Measurements from ENCODE around the gene SKAP2.
A peak's percentile ranks its signal among the peaks of the same experiment; 100 is the strongest.

SKAP2 gene

DNA sequence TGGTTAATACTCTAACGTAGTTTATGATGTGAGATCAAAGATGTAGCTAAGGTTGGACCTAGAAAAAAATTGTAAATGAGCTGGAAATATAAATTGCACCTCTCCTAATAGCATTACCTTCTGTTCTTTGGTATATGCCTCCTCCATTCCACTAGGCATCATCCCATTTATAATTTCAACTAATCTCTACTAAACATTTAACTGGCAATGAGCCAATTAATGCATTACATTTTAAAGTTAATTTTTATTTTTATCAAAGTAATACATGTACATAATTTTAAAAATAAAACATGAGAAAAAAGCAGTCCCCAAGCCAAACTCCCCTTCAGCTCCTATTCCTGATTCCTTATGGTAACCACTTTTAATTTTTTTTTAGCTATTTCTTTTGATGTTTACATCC, 35.1 kb upstream of the SKAP2 start:
- H3K27me3 ChIP-seq = no peaks in the 10 kb centered on the region
- H3K27ac ChIP-seq = no peak overlapping the region
- no peaks in the 10 kb centered on the region for H3K9me3 ChIP-seq
- TF ChIP-seq, protein P1, sequence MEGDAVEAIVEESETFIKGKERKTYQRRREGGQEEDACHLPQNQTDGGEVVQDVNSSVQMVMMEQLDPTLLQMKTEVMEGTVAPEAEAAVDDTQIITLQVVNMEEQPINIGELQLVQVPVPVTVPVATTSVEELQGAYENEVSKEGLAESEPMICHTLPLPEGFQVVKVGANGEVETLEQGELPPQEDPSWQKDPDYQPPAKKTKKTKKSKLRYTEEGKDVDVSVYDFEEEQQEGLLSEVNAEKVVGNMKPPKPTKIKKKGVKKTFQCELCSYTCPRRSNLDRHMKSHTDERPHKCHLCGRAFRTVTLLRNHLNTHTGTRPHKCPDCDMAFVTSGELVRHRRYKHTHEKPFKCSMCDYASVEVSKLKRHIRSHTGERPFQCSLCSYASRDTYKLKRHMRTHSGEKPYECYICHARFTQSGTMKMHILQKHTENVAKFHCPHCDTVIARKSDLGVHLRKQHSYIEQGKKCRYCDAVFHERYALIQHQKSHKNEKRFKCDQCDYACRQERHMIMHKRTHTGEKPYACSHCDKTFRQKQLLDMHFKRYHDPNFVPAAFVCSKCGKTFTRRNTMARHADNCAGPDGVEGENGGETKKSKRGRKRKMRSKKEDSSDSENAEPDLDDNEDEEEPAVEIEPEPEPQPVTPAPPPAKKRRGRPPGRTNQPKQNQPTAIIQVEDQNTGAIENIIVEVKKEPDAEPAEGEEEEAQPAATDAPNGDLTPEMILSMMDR (IDR thresholded peaks at IDR 0.05) = no peak
- H3K4me3 ChIP-seq = no peak overlapping the region
- intact Hi-C loops (cut with DNase I; ENCODE audit: low total_unique reads) = no loop called here
- no peak for DNase-seq
- H3K36me3 ChIP-seq = no peaks in the 10 kb centered on the region
- no peaks in the 10 kb centered on the region for H3K4me1 ChIP-seq

DNA sequence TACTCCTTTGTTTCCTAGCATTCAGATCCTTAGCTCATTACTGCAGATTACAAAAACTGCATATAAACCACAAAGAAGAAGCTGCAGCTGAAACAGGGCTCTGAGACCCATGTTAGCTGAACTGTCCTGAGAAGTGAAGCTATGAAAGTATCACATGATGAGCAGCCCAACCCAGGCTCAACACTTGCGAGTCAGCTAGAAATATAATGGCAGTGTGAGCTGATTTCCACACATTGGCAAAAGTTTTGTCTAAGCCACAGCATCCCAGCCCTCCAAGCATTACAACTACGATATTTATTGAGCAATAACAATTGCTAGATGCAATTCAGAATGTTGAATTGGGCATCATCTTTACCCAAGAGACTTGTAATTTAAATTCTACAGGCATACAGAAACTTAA, 34.5 kb upstream of the SKAP2 start:
- Histone ChIP-seq H3K9me3 (no peaks in the 10 kb centered on the region), H3K27me3 (no peaks in the 10 kb centered on the region), H3K4me3 (no peak overlapping the region), H3K36me3 (no peaks in the 10 kb centered on the region), H3K4me1 (no peaks in the 10 kb centered on the region), H3K27ac (no peak overlapping the region)
- intact Hi-C loops (cut with DNase I; ENCODE audit: low total_unique reads) = no loop called here
- TF ChIP-seq, protein P1 (IDR thresholded peaks at IDR 0.05) = no peak
- peak in 1 of 2 donors; percentile 26 for DNase-seq

DNA sequence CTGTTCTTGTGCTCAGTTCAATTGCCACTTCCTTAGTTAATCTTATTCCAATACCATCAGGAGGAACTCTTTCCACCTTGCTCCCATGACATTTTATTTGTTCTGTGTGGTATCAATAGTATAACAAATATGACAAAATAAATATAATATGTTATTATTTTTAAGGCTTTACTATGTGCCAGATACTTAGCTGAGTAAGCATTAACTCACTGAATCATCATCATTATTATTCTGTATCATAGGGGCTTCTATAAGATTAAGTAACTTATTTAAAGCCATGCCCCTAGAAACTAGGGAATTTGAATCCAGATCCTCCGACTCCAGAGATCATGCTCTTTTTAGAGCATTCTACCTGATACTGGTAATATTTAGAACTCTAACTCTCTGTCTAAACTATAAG, 33.5 kb upstream of the SKAP2 start:
- Histone ChIP-seq H3K36me3 (no peaks in the 10 kb centered on the region), H3K27ac (no peak overlapping the region), H3K4me1 (no peaks in the 10 kb centered on the region), H3K9me3 (no peaks in the 10 kb centered on the region), H3K27me3 (no peaks in the 10 kb centered on the region), H3K4me3 (no peak overlapping the region)
- intact Hi-C loops (cut with DNase I; ENCODE audit: low total_unique reads) = no loop called here
- TF ChIP-seq, protein P1 (IDR thresholded peaks at IDR 0.05) = no peak
- DNase-seq = no peak

DNA sequence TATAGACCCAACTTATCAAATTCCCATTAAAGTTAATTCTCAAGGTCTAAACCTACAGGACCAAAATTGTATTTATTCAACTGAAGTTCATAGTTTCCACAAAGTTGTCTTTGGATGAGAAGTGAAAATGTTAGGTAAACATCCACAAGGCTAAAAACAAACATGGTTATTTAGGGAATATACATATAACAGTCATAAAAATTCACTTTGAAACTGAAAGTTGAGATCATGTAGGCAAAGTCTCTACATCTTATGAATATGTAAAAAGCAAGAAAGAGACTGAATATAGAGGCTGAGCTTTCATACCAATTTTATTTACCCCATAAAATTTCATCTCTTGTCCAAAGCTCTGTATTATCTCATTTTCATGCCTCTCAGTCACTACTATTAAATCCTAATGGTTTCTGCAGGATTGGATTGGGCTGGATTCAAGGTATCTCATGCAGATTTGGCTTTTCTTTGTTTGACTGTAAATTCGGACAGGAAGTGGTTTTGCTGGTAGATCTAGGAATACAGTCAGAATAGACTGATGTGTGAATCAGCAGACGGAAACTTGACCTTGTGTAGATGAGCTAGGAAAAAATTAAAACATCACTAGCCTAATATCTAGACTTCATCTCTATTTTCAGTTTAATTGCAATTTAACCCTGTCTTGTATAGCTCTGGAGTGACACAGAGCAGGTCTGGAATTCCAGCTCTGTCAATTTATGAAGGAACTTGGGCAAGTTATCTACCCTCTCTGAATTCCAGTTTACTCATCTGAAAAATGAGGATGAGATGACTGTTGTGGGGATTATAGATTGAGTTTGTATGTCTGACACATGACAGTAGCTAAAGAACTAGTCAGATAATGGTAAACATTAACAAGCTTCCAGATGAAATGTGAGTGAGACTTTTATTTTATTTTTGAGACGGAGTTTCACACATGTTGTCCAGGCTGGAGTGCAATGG, 27.3 kb upstream of the SKAP2 start:
- Histone ChIP-seq H3K9me3 (no peaks in the 10 kb centered on the region), H3K36me3 (no peaks in the 10 kb centered on the region), H3K4me1 (no peaks in the 10 kb centered on the region), H3K27ac (no peak overlapping the region), H3K4me3 (no peak overlapping the region), H3K27me3 (no peaks in the 10 kb centered on the region)
- no peak for DNase-seq
- intact Hi-C loops (cut with DNase I; ENCODE audit: low total_unique reads) = no loop called here
- TF ChIP-seq, protein P1 (IDR thresholded peaks at IDR 0.05) = no peak

DNA sequence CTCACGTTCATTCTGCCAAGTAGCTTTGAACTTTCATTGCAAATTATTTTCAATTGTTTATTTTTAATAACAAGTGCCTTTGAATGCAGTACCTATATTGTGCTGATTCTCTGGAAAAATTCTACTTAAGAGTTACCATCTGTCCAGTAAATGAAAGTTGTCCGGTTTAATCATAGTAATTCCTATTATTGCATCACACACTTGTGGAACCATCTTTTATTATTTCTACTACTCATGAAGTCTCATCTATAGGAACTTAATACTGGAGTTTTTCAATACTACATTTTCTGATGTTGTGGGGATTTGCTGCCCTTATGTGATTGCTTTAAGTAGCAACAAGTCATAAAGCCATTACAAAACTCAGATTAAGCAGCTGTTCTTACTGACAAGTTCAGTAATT, 16.5 kb upstream of the SKAP2 start:
- intact Hi-C loops (cut with DNase I; ENCODE audit: low total_unique reads) = no loop called here
- no peaks in the 10 kb centered on the region for H3K4me1 ChIP-seq
- peaks cover 3 to 9% (median 9%) of the 10 kb centered on the region in 3 donors for H3K9me3 ChIP-seq
- DNase-seq = no peak
- H3K4me3 ChIP-seq = no peak overlapping the region
- H3K27ac ChIP-seq = no peak overlapping the region
- no peaks in the 10 kb centered on the region for H3K27me3 ChIP-seq
- no peaks in the 10 kb centered on the region for H3K36me3 ChIP-seq
- TF ChIP-seq, protein P1 (IDR thresholded peaks at IDR 0.05) = no peak
